PC-3 (cell line): ENCODE measurements around the gene OR10G3. TPM values are rescaled to one million over a fixed set of nuclear protein-coding genes. Genes with fewer than 3 reads are reported as not detected.

Experiments
- ATAC-seq: fragments of 200-7000 bp; cut with Tn5 transposase; 2 replicates; pipeline ENCODE4 v1.9.1; 2020; ENCODE audit warnings: mild to moderate bottlenecking, moderate library complexity
- BruUV-seq: library from RNA; stranded (reverse); fragments of 400-500 nt; replicated peaks from 2 replicates; lab custom pipeline; 2021; lab: Mats Ljungman, UMichigan
- CTCF ChIA-PET: fragments of 300-600 bp; sonication (Branson Sonifier 250); formaldehyde crosslinking; loops from one replicate; lab custom pipeline; 2022; ENCODE audit warnings: antibody characterized with exemption; lab: Charles Lee
- POLR2A ChIA-PET: fragments of 300-600 bp; sonication (Branson Sonifier 250); formaldehyde crosslinking; loops from one replicate; lab custom pipeline; 2022; ENCODE audit warnings: antibody characterized with exemption; ENCODE audit not compliant: unreplicated experiment; lab: Charles Lee
- DNase-seq: peaks from one replicate; pipeline ENCODE4 v3.0.0-alpha.2; 2015
- H2AFZ ChIP-seq: fragments of 300-600 bp; sonication (generic); 2 replicates; pipeline ENCODE4 v1.6.0; 2016; ENCODE audit warnings: antibody characterized with exemption, low read length
- H3F3A ChIP-seq: fragments of 300-600 bp; sonication (generic); one replicate; pipeline ENCODE4 v1.6.0; 2017; ENCODE audit warnings: antibody characterized with exemption, low read length, control low read depth, mild to moderate bottlenecking; ENCODE audit not compliant: unreplicated experiment
- H3K27ac ChIP-seq: fragments of 300-600 bp; sonication (generic); 2 replicates; pipeline ENCODE4 v1.5.1; 2016; ENCODE audit warnings: mild to moderate bottlenecking, low read length
- H3K27me3 ChIP-seq: fragments of 300-600 bp; sonication (generic); 2 replicates; pipeline ENCODE4 v1.6.1; 2016; ENCODE audit warnings: low read length, mixed read lengths
- H3K36me3 ChIP-seq: fragments of 300-600 bp; sonication (generic); 2 replicates; pipeline ENCODE4 v1.6.1; 2016; ENCODE audit warnings: low read depth, mixed run types, low read length, mixed read lengths
- H3K4me1 ChIP-seq: fragments of 300-600 bp; sonication (generic); 2 replicates; pipeline ENCODE4 v1.5.1; 2016; ENCODE audit warnings: low read length; ENCODE audit not compliant: insufficient read depth
- H3K4me2 ChIP-seq: fragments of 300-600 bp; sonication (generic); 2 replicates; pipeline ENCODE4 v1.6.0; 2016; ENCODE audit warnings: low read length
- H3K4me3 ChIP-seq: fragments of 300-600 bp; sonication (generic); 2 replicates; pipeline ENCODE4 v1.5.1; 2016; ENCODE audit warnings: mild to moderate bottlenecking, low read length, mixed read lengths
- H3K79me2 ChIP-seq: fragments of 300-600 bp; sonication (generic); 2 replicates; pipeline ENCODE4 v1.6.1; 2017; ENCODE audit warnings: low read length, mixed read lengths
- H3K9ac ChIP-seq: fragments of 300-600 bp; sonication (generic); 2 replicates; pipeline ENCODE4 v1.6.0; 2016; ENCODE audit warnings: mild to moderate bottlenecking, low read length
- H3K9me2 ChIP-seq: fragments of 300-600 bp; sonication (generic); replicated peaks from 2 replicates; pipeline ENCODE4 v1.6.1; 2016; ENCODE audit warnings: mixed run types, low read length, mixed read lengths
- H3K9me3 ChIP-seq: fragments of 300-600 bp; sonication (generic); 2 replicates; pipeline ENCODE4 v1.6.1; 2016; ENCODE audit warnings: low read length, mixed read lengths
- H4K20me1 ChIP-seq: fragments of 300-600 bp; sonication (generic); 2 replicates; pipeline ENCODE4 v1.6.1; 2016; ENCODE audit warnings: low read length, mixed read lengths
- EZH2 ChIP-seq: fragments of 300-600 bp; sonication (generic); IDR thresholded peaks from one replicate; pipeline ENCODE4 v1.6.1; 2017; ENCODE audit warnings: antibody characterized with exemption, mild to moderate bottlenecking, low read length; ENCODE audit not compliant: unreplicated experiment
- EZH2phosphoT487 ChIP-seq: fragments of 300-600 bp; sonication (generic); IDR thresholded peaks from 2 replicates; pipeline ENCODE4 v1.6.1; 2018; ENCODE audit warnings: mild to moderate bottlenecking, antibody characterized with exemption, low read length, borderline replicate concordance
- intact Hi-C: fragments of 100-400 bp; cut with micrococcal nuclease; formaldehyde crosslinking; loops from 2 replicates; pipeline ENCODE4 v1.9.0; 2023
- total RNA-seq: library from RNA; depleted of rRNA; stranded (reverse); fragments of >200 nt; gene quantifications from 2 replicates; pipeline ENCODE4 v1.2.3, GENCODE V29; 2014
- TF ChIP-seq, protein P1 (sequence below): fragments of 300-600 bp; sonication (generic); conservative IDR thresholded peaks from 2 replicates; pipeline ENCODE4 v1.5.1; 2017; ENCODE audit warnings: antibody characterized with exemption, low read depth, mild to moderate bottlenecking, low read length

Gene OR10G3
- total RNA-seq, 1 experiment from 2014 or later, result not detected

- Histone ChIP-seq H3K4me1 (no peaks in the 10 kb centered on the region), H3K4me3 (no peak overlapping the region), H4K20me1 (no peaks in the 10 kb centered on the region), H3K27me3 (0 out of 2 replicates have a peak, but pooled peaks cover under 1% of the 10 kb centered on the region), H3K9me3 (no peaks in the 10 kb centered on the region), H3K27ac (no peak overlapping the region), H3K79me2 (no peaks in the 10 kb centered on the region), H3K9me2 (no peaks in the 10 kb centered on the region), H3K4me2 (0 out of 2 replicates have a peak overlapping the region, but pooled peaks have one; percentile 27), H3F3A (no peaks in the 10 kb centered on the region), H3K9ac (no peak overlapping the region), H2AFZ (peak overlapping the region; percentile 34; the same call in 1 of the 2 replicates), H3K36me3 (no peaks in the 10 kb centered on the region)
- BruUV-seq, result no TSS peak
- intact Hi-C loops, result no loop called here
- ATAC-seq (no peak), DNase-seq (no peak)
- ChIA-PET POLR2A (no interaction called here), CTCF (no interaction called here)
- TF ChIP-seq EZH2 (no peak), EZH2phosphoT487 (no peak)
- TF ChIP-seq, protein P1, sequence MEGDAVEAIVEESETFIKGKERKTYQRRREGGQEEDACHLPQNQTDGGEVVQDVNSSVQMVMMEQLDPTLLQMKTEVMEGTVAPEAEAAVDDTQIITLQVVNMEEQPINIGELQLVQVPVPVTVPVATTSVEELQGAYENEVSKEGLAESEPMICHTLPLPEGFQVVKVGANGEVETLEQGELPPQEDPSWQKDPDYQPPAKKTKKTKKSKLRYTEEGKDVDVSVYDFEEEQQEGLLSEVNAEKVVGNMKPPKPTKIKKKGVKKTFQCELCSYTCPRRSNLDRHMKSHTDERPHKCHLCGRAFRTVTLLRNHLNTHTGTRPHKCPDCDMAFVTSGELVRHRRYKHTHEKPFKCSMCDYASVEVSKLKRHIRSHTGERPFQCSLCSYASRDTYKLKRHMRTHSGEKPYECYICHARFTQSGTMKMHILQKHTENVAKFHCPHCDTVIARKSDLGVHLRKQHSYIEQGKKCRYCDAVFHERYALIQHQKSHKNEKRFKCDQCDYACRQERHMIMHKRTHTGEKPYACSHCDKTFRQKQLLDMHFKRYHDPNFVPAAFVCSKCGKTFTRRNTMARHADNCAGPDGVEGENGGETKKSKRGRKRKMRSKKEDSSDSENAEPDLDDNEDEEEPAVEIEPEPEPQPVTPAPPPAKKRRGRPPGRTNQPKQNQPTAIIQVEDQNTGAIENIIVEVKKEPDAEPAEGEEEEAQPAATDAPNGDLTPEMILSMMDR, result no peak
Observed at GRCh38 chr14:21543963-21544362, 35.9 kb downstream of the OR10G3 start.

- Histone ChIP-seq H3K9me2 (no peaks in the 10 kb centered on the region), H3K27me3 (peaks cover 5% of the 10 kb centered on the region; the same call in 1 of the 2 replicates), H4K20me1 (no peaks in the 10 kb centered on the region), H3F3A (no peaks in the 10 kb centered on the region), H3K79me2 (no peaks in the 10 kb centered on the region), H3K4me1 (no peaks in the 10 kb centered on the region), H3K9me3 (no peaks in the 10 kb centered on the region), H3K27ac (no peak overlapping the region), H3K4me2 (0 out of 2 replicates have a peak overlapping the region, but pooled peaks have one; percentile 27), H3K36me3 (no peaks in the 10 kb centered on the region), H3K9ac (no peak overlapping the region), H3K4me3 (no peak overlapping the region), H2AFZ (peak overlapping the region; percentile 34; the same call in 1 of the 2 replicates)
- BruUV-seq, result no TSS peak
- no peak for ATAC-seq
- TF ChIP-seq EZH2phosphoT487, result no peak
- TF ChIP-seq, protein P1, result no peak
- no peak for TF ChIP-seq EZH2
- ChIA-PET POLR2A (no interaction called here), CTCF (no interaction called here)
- intact Hi-C loops, result no loop called here
- no peak for DNase-seq
Observed at GRCh38 chr14:21543521-21543960, 36.3 kb downstream of the OR10G3 start.

- Histone ChIP-seq H4K20me1 (no peaks in the 10 kb centered on the region), H3K27me3 (peaks cover 15% of the 10 kb centered on the region; the same call in 1 of the 2 replicates), H3K79me2 (no peaks in the 10 kb centered on the region), H3F3A (no peaks in the 10 kb centered on the region), H3K4me3 (no peak overlapping the region), H2AFZ (no peak overlapping the region), H3K36me3 (no peaks in the 10 kb centered on the region), H3K9me2 (no peaks in the 10 kb centered on the region), H3K9me3 (no peaks in the 10 kb centered on the region), H3K27ac (no peak overlapping the region), H3K9ac (no peak overlapping the region), H3K4me1 (no peaks in the 10 kb centered on the region), H3K4me2 (no peak overlapping the region)
- TF ChIP-seq EZH2, result no peak
- TF ChIP-seq, protein P1, result no peak
- no peak for TF ChIP-seq EZH2phosphoT487
- CTCF ChIA-PET, result no interaction called here
- POLR2A ChIA-PET, result no interaction called here
- BruUV-seq, result no TSS peak
- ATAC-seq (no peak), DNase-seq (no peak)
- intact Hi-C loops, result no loop called here
Observed at GRCh38 chr14:21541413-21542074, 38.3 kb downstream of the OR10G3 start.
